Measurements from ENCODE around the gene PGAM2.

PGAM2 gene

DNA sequence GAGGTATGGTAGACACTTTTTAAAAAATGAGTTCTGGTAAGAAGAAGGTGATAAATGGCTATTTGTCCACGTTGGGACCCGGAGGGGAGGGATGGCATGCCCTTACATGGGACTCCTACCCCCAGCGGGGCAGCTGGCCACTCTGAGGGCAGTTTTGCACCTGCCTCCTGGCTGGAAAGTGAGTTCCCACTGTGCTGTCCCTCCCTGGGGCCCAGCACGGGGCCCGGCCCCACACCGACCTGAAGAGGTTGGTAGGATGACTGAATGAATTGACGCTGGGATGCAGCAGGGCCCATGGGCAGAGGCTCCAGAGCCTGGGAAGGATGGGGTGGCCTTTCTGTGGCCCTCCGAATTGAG, 38.2 kb upstream of the PGAM2 start:
- no peak for DNase-seq

DNA sequence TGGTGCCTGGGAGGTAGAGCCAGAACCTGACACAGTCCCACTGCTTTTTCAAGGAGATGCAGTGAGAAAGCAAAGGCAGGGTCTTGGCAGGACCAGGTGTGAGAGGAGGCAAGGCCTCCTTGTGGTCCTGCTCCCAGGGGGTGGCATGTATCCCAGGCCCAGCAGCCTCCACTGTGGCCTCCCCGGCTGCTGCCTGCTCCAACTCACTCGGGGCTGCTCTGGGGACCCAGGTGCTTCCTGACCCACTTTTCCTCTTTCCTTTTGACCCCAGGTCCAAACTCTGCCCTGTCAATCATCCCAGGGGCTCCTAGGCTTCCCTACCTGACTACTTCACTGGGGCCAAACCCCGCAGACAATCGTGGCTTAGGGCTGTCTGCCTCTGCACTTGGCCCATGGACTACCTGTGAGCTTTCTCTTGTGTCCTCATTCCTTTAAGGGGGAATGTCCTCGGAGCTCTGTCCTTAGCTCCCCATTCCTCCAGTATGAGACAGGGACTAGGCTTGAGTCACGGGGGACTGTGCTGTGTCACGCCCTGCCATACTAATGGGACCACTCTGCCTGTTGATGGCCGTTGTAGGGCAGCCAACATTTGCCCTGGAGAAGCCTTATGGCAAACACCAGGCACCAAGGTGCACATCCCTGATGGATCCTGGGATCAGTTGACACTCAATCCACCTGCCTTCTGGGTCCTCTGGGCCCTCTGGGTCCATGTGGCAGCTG, 37.6 kb upstream of the PGAM2 start:
- no peak for DNase-seq

GRCh38 chr7:44101966-44102845, 36.8 kb upstream of the PGAM2 start:
- DNase-seq = no peak

DNA sequence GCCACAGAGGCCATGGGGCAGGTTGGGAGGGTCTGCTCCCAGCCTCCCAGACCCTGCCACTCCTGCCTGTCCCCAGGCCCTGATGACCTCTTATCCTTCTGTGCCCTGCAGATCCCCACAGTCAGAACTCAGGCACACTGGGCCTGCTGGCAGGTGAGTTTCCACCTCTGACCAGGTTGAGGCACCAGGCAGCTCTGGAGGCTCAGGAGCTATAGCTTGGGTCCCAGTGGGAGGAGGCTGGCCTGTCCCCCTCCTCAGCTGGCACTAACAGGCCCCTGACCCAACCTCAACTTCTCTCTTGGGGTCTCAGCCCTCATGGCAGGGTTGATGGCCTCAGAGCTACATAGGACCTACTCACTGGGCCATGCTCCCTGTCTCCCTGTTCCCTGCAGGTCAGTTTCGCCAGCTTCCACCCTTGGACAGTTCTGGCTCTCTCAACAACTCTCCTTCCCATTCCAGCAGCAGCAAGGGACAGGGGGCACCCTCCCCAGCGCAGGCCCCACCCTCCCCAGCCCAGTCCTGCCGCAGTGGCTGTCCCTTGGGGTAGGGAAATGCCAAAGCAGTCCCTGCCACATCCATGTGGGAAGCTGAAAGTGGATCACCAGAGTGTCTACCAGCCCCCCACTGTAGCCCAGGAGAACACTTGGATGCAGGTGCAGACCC, 36.1 kb upstream of the PGAM2 start:
- DNase-seq = no peak

DNA sequence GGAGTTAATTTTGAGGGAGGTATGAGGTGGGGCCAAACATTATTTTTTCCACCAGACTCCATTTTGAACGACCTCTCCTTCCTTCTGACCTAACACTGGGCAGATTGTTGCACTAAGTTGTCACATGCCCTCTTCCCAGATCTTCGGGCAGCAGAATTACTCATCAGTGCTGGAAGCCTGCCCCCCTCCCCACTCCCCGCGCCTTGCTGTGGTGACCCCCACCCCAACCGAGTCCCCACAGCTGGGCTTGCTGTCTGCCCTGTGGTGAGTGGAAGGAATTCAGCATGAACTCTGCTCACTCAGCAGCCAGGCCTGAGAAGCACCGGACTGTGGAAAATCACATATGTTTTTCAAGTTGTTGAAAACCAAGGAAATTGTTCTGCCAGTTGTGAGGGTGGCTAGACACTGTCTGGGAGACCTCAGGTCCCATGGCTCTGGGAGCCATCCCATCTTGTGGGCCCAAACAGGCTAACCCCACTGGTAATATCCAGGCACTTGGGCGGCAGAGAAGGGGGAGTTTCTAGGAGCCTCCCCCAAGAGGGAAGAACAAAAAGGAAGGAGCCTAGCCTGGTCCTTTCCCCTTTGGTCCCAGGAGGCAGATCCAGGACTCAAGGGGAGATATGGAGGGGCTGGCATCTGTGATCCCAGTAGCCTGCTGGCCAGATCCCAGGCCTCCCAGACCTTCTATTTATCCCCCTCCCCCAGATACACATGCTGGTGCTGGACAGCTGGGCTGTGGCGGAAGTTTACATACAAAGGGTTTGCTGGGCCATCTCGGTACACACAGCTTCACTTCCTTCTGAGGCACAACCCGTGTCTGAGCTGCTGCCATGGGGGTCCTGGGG, 35.3 kb upstream of the PGAM2 start:
- no peak for DNase-seq

- DNase-seq = no peak
Observed at GRCh38 chr7:44099669-44100068, 34.3 kb upstream of the PGAM2 start.

GRCh38 chr7:44098092-44099068, 33.0 kb upstream of the PGAM2 start:
- DNase-seq = no peak

GRCh38 chr7:44097064-44097932, 31.9 kb upstream of the PGAM2 start:
- no peak for DNase-seq

DNA sequence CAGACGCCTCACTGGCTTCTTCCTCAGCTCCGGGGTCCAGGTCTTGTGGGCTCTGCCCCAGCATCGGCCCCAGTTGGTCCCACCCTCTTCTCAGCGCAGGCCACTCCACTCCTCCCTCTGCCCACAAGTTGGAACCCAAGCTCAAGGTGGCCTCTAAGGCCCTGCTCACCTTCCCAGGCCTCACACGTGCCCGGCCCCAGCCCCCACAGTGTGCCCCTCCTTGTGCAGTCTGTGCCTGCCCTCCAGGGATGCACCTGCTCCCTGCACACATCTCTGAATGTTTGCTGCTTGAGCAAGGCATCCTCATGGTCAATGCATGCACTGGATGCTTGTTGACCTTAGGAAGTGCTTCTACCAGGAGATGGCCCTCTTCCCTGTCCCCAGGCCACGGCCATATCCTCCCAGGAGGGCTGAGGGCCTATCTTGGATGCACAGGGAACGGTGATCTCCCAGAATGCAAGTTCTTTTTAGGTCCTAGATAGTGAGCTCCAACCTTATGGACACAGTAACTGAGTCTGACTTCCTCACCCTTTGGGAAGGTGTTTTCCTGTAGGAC, 31.0 kb upstream of the PGAM2 start:
- no peak for DNase-seq

DNA sequence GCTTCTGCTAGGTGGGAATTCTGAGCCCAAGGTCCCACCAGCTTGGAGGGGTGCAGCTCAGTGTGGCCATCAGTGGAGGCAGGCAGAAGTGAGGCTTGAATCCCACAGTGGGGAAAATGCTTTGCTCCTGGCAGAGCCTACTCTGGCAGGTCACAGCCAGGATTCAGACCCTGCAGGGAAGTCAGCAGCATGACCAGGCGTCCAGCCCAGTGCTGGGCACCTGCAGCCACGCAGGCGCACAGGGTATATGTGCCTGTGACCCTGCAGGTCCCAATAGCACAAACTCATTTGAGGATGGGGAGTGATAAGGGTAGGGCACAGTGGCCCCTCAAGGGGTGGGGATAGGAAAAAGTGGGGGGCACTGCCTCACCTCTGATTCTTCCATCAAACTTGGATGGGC, 30.4 kb upstream of the PGAM2 start:
- DNase-seq = no peak

GRCh38 chr7:44094883-44095592, 29.7 kb upstream of the PGAM2 start:
- no peak for DNase-seq

DNA sequence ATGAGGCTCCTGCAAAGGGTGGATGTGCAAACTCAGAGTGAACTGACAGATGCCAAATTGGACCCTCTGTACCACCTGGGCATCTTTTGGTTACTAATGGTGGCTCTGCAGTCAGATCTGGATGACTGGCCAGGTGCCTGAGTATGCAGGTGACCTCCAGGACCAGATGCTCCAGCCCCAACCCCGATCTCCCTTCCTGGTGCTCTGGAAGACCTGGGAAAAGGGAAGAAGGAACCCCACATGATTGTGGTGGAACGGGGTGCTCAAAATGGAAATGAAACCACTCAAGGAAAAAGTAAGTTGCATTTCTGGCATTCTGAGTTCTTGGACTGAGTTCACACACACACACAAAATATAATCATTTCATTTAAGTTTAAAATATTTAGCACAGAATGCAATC, 29.0 kb upstream of the PGAM2 start:
- DNase-seq = no peak

GRCh38 chr7:44093102-44093641, 27.8 kb upstream of the PGAM2 start:
- DNase-seq = no peak

DNA sequence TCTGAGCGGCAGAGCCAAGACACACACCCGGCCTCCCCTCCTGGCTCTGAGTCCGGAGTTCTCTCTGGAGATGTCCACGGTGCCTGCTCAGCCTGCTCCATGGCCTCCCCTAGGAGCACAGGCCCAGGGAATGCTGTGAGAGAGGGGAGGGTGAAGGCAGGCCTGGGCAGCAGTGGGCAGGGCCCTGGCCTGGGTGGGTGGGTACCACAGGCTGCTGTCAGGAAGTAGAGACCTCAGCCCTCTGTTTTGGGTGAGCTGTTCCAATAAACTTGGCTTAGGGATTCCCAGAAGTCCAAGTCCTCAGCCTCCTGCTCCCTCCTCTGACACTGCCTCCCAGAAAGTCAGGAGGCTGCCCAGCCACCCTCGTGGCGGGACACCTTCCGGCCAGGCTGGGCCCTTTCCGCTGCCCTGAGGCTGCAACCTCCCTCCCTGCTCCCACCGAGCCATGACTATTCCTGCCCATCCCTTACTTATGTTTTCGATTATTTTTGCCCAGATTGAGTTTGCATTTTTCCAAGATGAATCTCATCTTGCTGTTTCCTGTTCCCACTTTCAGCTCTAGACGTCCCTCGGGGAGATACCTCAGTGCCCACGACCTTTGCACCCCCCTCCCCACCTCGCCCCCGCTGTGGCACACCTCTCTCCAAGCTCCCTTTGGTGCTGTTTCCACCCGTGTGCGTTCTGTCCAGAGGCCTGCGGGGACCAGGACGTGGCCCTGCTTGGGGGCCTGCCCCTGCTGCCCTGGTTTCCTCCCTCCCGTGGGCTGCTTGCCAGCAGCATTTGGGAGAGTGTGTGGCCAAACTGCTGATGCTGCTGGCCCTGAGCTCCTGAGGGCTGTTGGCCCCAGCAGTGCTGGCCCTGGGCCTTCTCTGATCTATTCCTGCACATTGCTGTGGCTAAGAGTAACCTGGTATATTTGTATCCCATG, 22.8 kb upstream of the PGAM2 start:
- no peak for DNase-seq

DNA sequence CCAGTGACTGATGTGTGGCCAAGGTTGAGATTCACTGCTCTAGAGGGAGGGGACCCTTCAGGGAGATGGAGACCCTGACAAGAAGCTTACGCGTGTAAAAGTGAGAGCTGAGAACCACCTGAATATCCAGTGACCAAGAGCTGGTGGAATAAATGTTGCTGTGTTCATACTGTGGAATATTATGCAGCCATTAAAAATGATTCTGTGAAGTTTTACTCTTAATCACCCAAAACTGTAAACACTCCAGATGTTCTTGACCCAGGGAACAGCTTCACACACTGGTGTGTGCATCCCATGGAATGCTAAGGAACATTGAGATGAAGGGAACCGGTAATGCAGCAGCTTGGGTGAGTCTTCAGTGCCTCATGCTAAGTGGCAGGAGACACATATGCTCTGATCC, 21.3 kb upstream of the PGAM2 start:
- no peak for DNase-seq

DNA sequence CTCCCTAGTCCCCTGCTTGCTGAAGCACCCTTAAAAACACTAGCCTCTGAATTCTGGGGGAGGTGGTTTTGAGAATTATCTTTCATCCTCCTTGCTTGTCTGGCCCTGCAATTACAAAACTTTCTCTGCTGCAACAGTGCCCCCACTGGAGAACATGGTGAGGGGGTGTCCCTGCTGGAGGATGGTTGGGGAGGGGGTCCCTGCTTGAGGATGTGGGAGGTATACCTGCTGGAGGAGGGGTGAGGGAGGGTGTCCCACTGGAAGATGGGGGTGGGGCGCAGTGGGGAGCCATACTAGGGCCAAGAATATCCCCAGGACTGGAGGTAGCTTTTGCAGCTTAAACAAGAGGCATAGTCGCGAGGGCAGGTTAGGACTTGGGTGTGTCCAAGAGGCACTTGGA, 20.2 kb upstream of the PGAM2 start:
- DNase-seq = no peak

DNA sequence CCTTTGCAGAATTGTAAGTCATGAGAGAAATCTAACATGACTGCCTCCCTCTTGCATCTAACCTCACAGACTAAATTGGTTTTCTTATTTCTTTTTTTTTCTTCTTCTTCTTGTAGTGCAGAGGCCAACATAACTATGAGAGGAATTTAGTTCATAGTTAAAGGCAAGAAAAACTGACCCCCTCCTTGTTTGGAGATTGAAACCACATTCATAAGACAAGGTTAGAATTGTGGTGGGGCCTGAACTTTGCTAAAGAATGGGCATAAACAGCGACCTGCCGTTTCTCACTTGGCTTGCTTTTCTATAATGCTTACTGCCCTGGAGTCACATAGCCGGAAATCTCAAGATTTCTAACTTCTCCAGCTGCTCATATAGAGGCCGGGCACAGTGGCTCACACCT, 19.3 kb upstream of the PGAM2 start:
- DNase-seq = no peak

DNA sequence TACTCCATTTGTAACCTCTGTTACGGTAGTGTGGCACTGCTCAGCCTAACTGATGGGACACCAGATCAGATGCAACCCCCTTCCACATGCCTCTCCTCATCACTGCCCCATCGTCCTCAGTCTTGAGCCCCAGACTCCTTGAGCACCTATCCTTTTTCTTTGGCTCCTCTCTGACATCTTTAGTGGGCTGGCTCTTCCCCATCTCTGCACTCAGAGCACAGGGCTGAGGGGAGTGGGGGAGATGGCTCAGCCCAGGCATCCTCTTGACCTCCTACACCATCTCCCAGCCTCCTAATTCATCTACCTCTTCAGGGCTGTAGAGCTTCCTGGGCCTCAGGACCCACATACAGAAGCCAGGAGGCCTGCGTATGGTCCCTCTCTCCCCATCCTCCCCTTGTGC, 18.4 kb upstream of the PGAM2 start:
- no peak for DNase-seq

Data from T-helper 9 cell (primary cell).